A549 (cell line): Measurements from ENCODE around the gene SEC22C.

Experiments used
- CHD4 ChIP-seq: fragments of 200-600 bp; sonication (generic); IDR thresholded peaks from 2 replicates; pipeline ENCODE4 v1.6.1; 2016; ENCODE audit warnings: antibody characterized with exemption, mild to moderate bottlenecking, borderline replicate concordance
- CTCF ChIP-seq: fragments of >200 bp; sonication (Bioruptor Twin); formaldehyde crosslinking; IDR thresholded peaks from 3 replicates; pipeline ENCODE4 v1.5.1; 2016
- EP300 ChIP-seq, 2 experiments: fragments of >200 bp; sonication (Bioruptor Twin); formaldehyde crosslinking; IDR thresholded peaks; 2 replicates in 1 of 2; 3 replicates in 1 of 2; pipeline ENCODE4 v1.6.1; 2016 to 2017
- FOSL2 ChIP-seq, 2 experiments: fragments of 450-650 bp in 1 of 2; fragments of >200 bp in 1 of 2; sonication (Bioruptor Twin) in 1 of 2; formaldehyde crosslinking; IDR thresholded peaks; 2 replicates each; pipeline versions ENCODE4 v1.5.0 to v1.6.1; 2016 to 2020; ENCODE audit warnings: mild to moderate bottlenecking in 1 of 2, moderate library complexity in 1 of 2
- HMGXB4 ChIP-seq: fragments of 250-450 bp; sonication (Bioruptor Pico); IDR thresholded peaks from 2 replicates; pipeline ENCODE4 v1.5.0; 2021; ENCODE audit warnings: mild to moderate bottlenecking, moderate library complexity, borderline replicate concordance
- MAX ChIP-seq: IDR thresholded peaks from 2 replicates; pipeline ENCODE4 v1.6.1; 2012
- RAD21 ChIP-seq, 2 experiments: fragments of >200 bp in 1 of 2; sonication (Bioruptor Twin) in 1 of 2; formaldehyde crosslinking in 1 of 2; IDR thresholded peaks in 1 of 2; conservative IDR thresholded peaks in 1 of 2; 2 replicates in 1 of 2; 3 replicates in 1 of 2; pipeline ENCODE4 v1.6.1; 2012 to 2018; ENCODE audit warnings: inconsistent platforms in 1 of 2
- REST ChIP-seq: fragments of 200-600 bp; sonication (generic); IDR thresholded peaks from 2 replicates; pipeline ENCODE4 v1.6.1; 2016; ENCODE audit warnings: antibody characterized with exemption, mild to moderate bottlenecking, moderate library complexity
- RNF2 ChIP-seq: fragments of 200-600 bp; sonication (generic); IDR thresholded peaks from 2 replicates; pipeline ENCODE4 v1.6.1; 2016; ENCODE audit warnings: low read depth, mild to moderate bottlenecking, antibody characterized with exemption, moderate library complexity, borderline replicate concordance
- USF2 ChIP-seq: fragments of 450-650 bp; IDR thresholded peaks from 2 replicates; pipeline ENCODE4 v1.6.1; 2014; ENCODE audit warnings: antibody characterized with exemption

- TF ChIP-seq CHD4 (no peak), EP300 (IDR thresholded peaks at IDR 0.05) (no peak), REST (no peak), CTCF (no peak), USF2 (no peak), RNF2 (no peak), FOSL2 (IDR thresholded peaks at IDR 0.05) (no peak), FOSL2 (CRISPR knock-in tag; IDR thresholded peaks at IDR 0.05) (no peak), MAX (no peak), RAD21 (conservative IDR thresholded peaks at IDR 0.05 in 1 of 2, IDR thresholded peaks at IDR 0.05 in 1 of 2) (no peak), HMGXB4 (no peak)
Observed at GRCh38 chr3:42601896-42602581, 20.3 kb upstream of the SEC22C start.
